GM13977 (cell line): ENCODE results near the gene DCAF10.
"Not testable (repeated sequence)": the region's sequence is repeated elsewhere in the genome, so short reads cannot be mapped to it uniquely, and the experiment has no call there.

Experiments used
- DNase-seq: peaks from one replicate; pipeline ENCODE4 v3.0.0; 2012; ENCODE audit warnings: low spot score
- in situ Hi-C: fragments of 300-500 bp; cut with MboI; formaldehyde crosslinking; loops from one replicate; pipeline ENCODE4 v1.12.0; 2022; ENCODE audit warnings: low sequenced_read_pairs, low pct_unique_long_range_greater_than_20kb, mixed read lengths, inconsistent platforms; ENCODE audit not compliant: unreplicated experiment
- TF ChIP-seq, protein P1 (sequence below): IDR thresholded peaks from 2 replicates; pipeline ENCODE4 v1.5.1; 2012; ENCODE audit warnings: mild to moderate bottlenecking, control low read depth; ENCODE audit not compliant: insufficient read depth; ENCODE audit errors: extremely low read depth, missing control alignments

Gene DCAF10, protein sequence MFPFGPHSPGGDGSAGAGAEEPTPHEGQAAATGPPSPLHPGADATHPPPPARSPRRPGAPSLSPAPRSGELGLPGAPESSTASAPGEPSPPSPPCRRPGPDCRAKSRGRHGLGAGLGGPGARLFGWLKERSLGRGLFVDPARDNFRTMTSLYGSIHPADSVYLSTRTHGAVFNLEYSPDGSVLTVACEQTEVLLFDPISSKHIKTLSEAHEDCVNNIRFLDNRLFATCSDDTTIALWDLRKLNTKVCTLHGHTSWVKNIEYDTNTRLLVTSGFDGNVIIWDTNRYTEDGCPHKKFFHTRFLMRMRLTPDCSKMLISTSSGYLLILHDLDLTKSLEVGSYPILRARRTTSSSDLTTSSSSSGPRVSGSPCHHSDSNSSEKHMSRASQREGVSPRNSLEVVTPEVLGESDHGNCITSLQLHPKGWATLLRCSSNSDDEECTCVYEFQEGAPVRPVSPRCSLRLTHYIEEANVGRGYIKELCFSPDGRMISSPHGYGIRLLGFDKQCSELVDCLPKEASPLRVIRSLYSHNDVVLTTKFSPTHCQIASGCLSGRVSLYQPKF

DNA sequence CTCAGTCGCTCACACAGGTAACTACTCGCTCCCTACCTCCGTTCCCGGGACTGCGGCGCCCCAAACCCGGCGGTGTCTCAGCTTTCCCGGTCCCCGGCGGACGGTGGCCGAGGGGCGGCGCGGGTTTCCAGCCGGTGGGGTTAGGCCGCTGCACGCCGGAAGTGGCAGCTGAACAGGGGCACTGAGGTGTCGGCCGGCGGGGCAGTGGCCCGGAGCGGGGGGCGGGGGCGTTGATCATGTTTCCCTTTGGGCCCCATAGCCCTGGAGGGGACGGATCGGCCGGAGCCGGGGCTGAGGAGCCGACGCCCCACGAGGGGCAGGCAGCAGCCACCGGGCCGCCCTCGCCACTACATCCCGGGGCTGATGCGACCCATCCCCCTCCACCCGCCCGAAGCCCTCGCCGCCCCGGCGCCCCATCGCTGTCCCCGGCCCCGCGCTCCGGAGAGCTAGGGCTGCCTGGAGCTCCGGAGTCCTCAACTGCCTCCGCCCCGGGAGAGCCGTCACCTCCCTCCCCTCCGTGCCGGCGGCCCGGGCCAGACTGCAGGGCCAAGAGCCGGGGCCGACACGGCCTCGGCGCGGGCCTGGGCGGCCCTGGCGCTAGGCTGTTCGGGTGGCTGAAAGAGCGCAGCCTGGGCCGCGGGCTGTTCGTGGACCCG, at the start of gene DCAF10:
Gene DCAF10, plus strand, starts transcription at position 167 of the 656 bp plus-strand sequence. Its CDS starts 70 bp downstream, at position 237.
- DNase-seq = peak; percentile 91
- TF ChIP-seq, protein P1, sequence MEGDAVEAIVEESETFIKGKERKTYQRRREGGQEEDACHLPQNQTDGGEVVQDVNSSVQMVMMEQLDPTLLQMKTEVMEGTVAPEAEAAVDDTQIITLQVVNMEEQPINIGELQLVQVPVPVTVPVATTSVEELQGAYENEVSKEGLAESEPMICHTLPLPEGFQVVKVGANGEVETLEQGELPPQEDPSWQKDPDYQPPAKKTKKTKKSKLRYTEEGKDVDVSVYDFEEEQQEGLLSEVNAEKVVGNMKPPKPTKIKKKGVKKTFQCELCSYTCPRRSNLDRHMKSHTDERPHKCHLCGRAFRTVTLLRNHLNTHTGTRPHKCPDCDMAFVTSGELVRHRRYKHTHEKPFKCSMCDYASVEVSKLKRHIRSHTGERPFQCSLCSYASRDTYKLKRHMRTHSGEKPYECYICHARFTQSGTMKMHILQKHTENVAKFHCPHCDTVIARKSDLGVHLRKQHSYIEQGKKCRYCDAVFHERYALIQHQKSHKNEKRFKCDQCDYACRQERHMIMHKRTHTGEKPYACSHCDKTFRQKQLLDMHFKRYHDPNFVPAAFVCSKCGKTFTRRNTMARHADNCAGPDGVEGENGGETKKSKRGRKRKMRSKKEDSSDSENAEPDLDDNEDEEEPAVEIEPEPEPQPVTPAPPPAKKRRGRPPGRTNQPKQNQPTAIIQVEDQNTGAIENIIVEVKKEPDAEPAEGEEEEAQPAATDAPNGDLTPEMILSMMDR = no peak
- in situ Hi-C loops = no loop called here

DNA sequence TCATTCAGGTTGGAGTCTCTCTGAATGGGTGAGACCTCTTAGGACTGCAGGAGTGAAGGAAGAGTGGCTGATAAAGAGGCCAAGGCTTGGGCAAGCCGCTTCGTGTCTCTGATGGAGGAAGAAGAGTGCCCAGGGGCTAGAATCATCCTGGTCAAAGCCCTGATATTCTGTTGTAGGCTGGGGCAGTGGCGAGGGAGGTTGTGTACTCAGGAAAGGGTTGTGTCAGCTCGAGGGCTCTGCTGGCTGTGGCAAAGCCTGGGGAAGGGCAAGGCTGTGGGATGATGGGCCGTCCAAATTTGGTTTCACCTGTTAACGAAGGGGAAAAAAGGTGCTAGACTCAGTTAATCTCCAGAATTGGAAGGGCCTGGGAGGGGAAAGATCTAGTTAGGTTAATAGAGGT, 49.4 kb upstream of the DCAF10 start:
- DNase-seq = no peak
- in situ Hi-C loops = no loop called here
- TF ChIP-seq, protein P1 = no peak

DNA sequence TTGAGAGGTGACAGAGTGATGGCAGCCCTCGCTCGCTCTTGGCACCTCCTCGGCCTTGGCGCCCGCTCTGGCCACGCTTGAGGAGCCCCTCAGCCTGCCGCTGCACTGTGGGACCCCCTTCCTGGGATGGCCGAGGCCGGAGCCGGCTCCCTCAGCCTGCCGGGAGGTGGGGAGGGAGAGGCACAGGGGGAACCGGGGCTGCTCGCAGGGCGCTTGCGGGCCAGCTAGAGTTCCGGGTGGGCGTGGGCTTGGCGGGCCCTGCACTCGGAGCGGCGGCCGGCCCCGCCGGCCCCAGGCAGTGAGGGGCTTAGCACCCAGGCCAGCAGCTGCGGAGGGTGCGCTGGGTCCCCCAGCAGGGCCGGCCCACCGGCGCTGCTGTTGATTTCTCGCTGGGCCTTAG, 48.9 kb upstream of the DCAF10 start:
- DNase-seq, in situ Hi-C loops: not testable (repeated sequence)

DNA sequence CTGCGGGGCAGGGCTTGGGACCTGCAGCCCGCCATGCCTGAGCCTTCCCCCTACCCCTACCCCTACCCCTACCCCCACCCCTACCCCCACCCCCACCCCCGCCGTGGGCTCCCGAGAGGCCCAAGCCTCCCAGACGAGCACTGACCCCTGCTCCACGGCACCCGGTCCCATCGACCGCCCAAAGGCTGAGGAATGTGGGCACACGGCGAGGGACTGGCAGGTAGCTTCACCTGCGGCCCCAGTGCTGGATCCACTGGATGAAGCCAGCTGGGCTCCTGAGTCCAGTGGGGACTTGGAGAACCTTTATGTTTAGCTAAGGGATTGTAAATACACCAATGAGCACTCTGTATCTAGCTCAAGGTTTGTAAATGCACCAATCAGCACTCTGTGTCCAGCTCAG, 48.5 kb upstream of the DCAF10 start:
- in situ Hi-C loops, DNase-seq: not testable (repeated sequence)

DNA sequence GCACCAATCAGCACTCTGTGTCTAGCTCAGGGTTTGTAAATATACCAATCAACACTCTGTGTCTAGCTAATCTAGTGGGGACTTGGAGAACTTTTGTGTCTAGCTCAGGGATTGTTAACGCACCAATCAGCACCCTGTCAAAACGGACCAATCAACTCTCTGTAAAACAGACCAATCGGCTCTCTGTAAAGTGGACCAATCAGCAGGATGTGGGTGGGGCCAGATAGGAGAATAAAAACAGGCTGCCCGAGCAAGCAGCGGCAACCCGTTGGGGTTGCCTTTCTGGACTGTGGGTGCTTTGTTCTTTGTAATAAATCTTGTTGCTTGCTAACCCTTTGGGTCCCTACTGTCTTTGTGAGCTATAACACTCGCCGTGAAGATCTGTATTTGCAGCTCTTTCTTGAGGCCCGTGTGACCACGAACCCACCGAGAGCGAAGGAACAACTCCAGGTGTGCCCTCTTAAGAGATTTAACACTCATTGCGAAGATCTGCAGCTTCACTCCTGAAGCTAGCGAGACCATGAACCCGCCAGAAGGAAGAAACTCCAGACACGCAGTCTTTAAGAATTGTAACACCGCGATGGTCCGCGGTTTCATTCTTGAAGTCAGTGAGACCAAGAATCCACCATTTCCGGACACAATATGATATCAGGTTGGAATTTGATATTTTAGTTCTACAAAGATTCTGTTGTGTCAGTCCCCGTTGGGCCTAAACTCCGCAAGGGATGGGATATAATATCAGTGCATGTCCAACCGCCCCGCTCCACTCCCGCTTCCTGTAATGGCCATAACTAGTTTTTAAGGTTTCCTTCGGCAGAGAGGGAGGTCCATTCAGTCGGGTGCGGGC, 47.7 kb upstream of the DCAF10 start:
- no peak for DNase-seq
- TF ChIP-seq, protein P1 = no peak
- in situ Hi-C loops = no loop called here

DNA sequence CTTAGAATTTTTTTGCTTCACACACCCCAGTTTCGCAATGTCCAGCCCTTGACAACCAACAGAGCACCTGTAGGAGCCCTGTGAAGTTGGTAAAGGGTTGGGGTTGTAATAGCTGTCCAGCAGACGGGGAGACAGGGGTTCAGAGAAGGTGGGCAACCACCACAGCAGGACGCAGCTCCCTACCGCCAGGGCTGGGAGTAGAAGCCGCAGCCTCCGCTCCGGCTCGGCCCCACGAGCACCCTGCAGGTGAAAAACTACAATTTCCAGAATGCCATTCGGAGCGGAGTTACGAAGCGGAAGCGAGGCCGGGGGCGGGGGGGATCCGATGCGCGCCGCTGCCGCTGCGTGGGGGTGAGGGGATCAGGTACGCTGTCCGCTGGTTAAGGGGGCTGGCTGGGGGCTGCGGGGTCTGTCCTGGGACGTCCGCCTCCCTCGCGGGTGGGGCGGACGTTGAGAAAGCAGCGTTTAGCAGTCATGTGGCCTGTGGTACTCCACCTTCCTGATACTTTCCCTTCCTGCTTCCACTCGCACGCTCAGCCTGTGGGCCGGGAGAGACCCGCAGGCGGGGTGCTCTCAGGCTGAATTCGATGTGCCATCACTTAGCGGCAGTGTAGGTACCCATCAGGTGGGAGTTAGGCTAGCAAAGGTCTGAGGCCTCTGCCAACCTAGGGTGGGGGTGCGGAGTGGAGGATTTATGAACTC, 47.0 kb upstream of the DCAF10 start, which contains the start of gene TRMT10B:
Gene TRMT10B, plus strand, starts transcription at position 317 of the 702 bp plus-strand sequence. CDS start 8,127 bp downstream, outside the sequence.
- peak; percentile 91 for DNase-seq
- in situ Hi-C loops = no loop called here
- TF ChIP-seq, protein P1 = no peak

DNA sequence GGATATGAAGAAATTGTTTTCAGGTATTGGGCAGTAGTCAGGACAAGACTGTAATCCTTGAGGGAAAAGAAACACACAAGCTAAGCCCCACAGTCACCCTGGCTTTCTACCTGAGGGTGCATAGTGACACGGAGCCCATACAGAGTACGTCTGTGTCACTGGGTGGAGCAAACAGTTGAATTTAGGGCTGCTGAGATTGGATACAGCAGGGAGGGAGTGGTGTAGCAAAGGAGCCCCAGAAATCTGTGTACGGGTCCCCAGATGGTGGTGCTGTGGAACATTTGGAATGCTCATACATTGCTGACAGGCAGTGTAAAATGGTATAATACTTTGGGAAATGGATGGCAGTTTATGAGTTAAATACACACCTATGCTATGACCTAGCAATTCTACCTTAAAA, 41.9 kb upstream of the DCAF10 start:
- in situ Hi-C loops = no loop called here
- TF ChIP-seq, protein P1 = no peak
- DNase-seq = no peak
